ENCODE results near the gene CEP41.

GRCh38 chr7:130486954-130487436 is 46.2 kb upstream of the CEP41 start:
- TF ChIP-seq POLR2AphosphoS5 (IDR thresholded peaks at IDR 0.05) (peak; percentile 67), CTCF (IDR thresholded peaks at IDR 0.05; ENCODE audit: poor library complexity, severe bottlenecking) (no peak), SMC3 (conservative IDR thresholded peaks at IDR 0.05; ENCODE audit: poor library complexity) (peak; percentile 53), EP300 (conservative IDR thresholded peaks at IDR 0.05; ENCODE audit: poor library complexity, severe bottlenecking) (peak; percentile 84), TAF1 (IDR thresholded peaks at IDR 0.05; ENCODE audit: low read depth) (no peak), REST (IDR thresholded peaks at IDR 0.05; ENCODE audit: borderline replicate concordance) (peak; percentile 58), MXI1 (conservative IDR thresholded peaks at IDR 0.05; ENCODE audit: poor library complexity, severe bottlenecking) (no peak), EZH2 (IDR thresholded peaks at IDR 0.05; ENCODE audit: borderline replicate concordance, insufficient read depth, low read length, poor library complexity, severe bottlenecking) (no peak), RAD21 (conservative IDR thresholded peaks at IDR 0.05) (peak; percentile 50)

Data from neural cell (in vitro differentiated cells).